ENCODE measurements around the gene CD82. TPM values are rescaled to one million over a fixed set of nuclear protein-coding genes. Genes with fewer than 3 reads are reported as not detected.

CD82 gene
- total RNA-seq, 2 experiments from 2014 or later: 1.2 to 6.4 TPM

- Histone ChIP-seq H4K20me1 (ENCODE audit: insufficient read depth, low read length) (no peaks in the 10 kb centered on the region), H3K4me1 (ENCODE audit: insufficient read depth, low read length, poor library complexity, severe bottlenecking) (peaks cover 55% of the 10 kb centered on the region), H2AFZ (ENCODE audit: low read length) (no peak overlapping the region), H3K9me2 (ENCODE audit: insufficient read depth, low read length) (no peaks in the 10 kb centered on the region), H3K27ac (ENCODE audit: low read depth, low read length, poor library complexity, severe bottlenecking) (no peak overlapping the region), H3K4me3 (ENCODE audit: low read depth, low read length, poor library complexity, severe bottlenecking) (no peak overlapping the region), H3K79me2 (ENCODE audit: insufficient read depth, low read depth, low read length) (no peaks in the 10 kb centered on the region), H3K4me2 (ENCODE audit: low read length) (no peak overlapping the region), H3K9me3 (ENCODE audit: low read length) (no peaks in the 10 kb centered on the region), H3K36me3 (ENCODE audit: insufficient read depth, low read length) (no peaks in the 10 kb centered on the region)
- TF ChIP-seq EZH2phosphoT487 (IDR thresholded peaks at IDR 0.05; ENCODE audit: borderline replicate concordance, low read depth, low read length): no peak
- no peak for TF ChIP-seq CTCF (conservative IDR thresholded peaks at IDR 0.05; ENCODE audit: low read length)
- CTCF ChIA-PET (ENCODE audit: unreplicated experiment): interaction anchor here (0.5 to 0.8 kb wide), 3 partner anchors 24 to 56 kb away, joined by 3 read pairs; no protein-coding TSS in a partner anchor
- no TSS peak for BruUV-seq (replicated peaks)
- intact Hi-C loops (cut with micrococcal nuclease; ENCODE audit: unreplicated experiment): loop anchor here (10.0 kb wide), 1 partner anchor 523 kb away; no protein-coding TSS in a partner anchor
- POLR2A ChIA-PET: no interaction called here
- DNase-seq (ENCODE audit: low spot score): no peak
Observed at GRCh38 chr11:44561275-44561805, 4.1 kb upstream of the CD82 start.

GRCh38 chr11:44561964-44562734 lies 3.3 kb upstream of the CD82 start:
- TF ChIP-seq EZH2phosphoT487 (IDR thresholded peaks at IDR 0.05; ENCODE audit: borderline replicate concordance, low read depth, low read length) (no peak), CTCF (conservative IDR thresholded peaks at IDR 0.05; ENCODE audit: low read length) (no peak)
- Histone ChIP-seq H3K36me3 (ENCODE audit: insufficient read depth, low read length) (no peaks in the 10 kb centered on the region), H3K4me2 (ENCODE audit: low read length) (no peak overlapping the region), H2AFZ (ENCODE audit: low read length) (no peak overlapping the region), H3K4me1 (ENCODE audit: insufficient read depth, low read length, poor library complexity, severe bottlenecking) (peaks cover 50% of the 10 kb centered on the region), H4K20me1 (ENCODE audit: insufficient read depth, low read length) (no peaks in the 10 kb centered on the region), H3K9me2 (ENCODE audit: insufficient read depth, low read length) (no peaks in the 10 kb centered on the region), H3K27ac (ENCODE audit: low read depth, low read length, poor library complexity, severe bottlenecking) (no peak overlapping the region), H3K9me3 (ENCODE audit: low read length) (no peaks in the 10 kb centered on the region), H3K79me2 (ENCODE audit: insufficient read depth, low read depth, low read length) (no peaks in the 10 kb centered on the region), H3K4me3 (ENCODE audit: low read depth, low read length, poor library complexity, severe bottlenecking) (no peak overlapping the region)
- intact Hi-C loops (cut with micrococcal nuclease; ENCODE audit: unreplicated experiment): loop anchor here (10.0 kb wide), 1 partner anchor 523 kb away; no protein-coding TSS in a partner anchor
- BruUV-seq (replicated peaks): no TSS peak
- DNase-seq (ENCODE audit: low spot score): no peak
- POLR2A ChIA-PET: no interaction called here
- CTCF ChIA-PET (ENCODE audit: unreplicated experiment): interaction anchor here (0.5 to 0.8 kb wide), 2 partner anchors 25 to 51 kb away, joined by 3 read pairs; no protein-coding TSS in a partner anchor
